Measurements from ENCODE around the gene EHD4.

DNA sequence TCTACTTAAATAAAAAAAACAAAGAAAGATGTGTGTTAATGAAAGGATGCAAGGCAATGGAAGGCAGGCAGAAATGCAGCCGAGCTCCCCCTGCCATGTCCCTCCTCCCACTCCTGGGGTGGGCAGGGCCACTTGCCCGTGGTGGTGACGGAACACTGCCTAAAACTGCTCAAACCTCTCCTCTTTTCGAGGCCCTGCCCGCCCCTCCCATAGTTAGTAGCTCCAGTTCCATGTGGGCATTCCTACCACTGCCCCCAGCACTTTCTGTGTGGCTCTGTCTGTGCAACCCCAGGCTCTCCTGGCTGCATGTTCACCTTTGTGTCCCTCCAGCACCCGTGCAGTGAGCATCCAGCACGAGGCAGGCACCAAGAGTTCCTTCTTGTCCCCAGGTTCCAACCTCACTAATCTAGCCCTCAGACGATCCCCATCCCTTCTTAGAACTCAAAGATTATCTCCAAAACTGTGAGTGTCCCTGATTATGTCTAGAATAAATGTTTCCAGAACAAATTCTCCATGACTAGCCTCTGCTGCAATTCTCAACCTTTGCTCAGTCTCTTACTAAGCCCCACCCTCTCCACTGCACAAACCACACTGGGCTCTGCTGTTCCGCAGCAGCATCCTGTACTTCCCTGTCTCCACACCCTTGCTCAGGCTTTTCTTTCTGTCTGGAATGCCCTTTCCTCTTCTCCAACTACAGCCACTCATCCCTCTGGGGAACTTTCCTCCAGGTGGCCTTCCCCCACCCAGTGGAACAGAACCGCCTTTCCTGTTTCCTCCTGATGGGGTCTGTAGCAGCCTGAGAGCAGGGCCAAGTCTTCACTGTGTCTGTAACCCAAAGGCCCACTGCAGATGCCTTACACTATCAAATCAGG is 45.9 kb downstream of the EHD4 start:
- TF ChIP-seq, protein P1, sequence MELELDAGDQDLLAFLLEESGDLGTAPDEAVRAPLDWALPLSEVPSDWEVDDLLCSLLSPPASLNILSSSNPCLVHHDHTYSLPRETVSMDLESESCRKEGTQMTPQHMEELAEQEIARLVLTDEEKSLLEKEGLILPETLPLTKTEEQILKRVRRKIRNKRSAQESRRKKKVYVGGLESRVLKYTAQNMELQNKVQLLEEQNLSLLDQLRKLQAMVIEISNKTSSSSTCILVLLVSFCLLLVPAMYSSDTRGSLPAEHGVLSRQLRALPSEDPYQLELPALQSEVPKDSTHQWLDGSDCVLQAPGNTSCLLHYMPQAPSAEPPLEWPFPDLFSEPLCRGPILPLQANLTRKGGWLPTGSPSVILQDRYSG (tag; conservative IDR thresholded peaks at IDR 0.05; ENCODE audit: low read depth): no peak
- TF ChIP-seq ZNF695 (CRISPR knock-in tag; IDR thresholded peaks at IDR 0.05): no peak
- TF ChIP-seq MXI1 (IDR thresholded peaks at IDR 0.05; ENCODE audit: low read depth, low read length): no peak
- no peak for TF ChIP-seq NFIC (IDR thresholded peaks at IDR 0.05)
- no peak for TF ChIP-seq POLR2AphosphoS5 (IDR thresholded peaks at IDR 0.05; ENCODE audit: control insufficient read depth, insufficient read depth, low read depth, low read length)
- TF ChIP-seq CBX3 (IDR thresholded peaks at IDR 0.05; ENCODE audit: borderline replicate concordance in 1 of 2, low read length in 2 of 2): no peak
- TF ChIP-seq, protein P2, sequence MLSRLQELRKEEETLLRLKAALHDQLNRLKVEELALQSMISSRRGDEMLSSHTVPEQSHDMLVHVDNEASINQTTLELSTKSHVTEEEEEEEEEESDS (CRISPR knock-in tag; IDR thresholded peaks at IDR 0.05): no peak
- TF ChIP-seq, protein P3, sequence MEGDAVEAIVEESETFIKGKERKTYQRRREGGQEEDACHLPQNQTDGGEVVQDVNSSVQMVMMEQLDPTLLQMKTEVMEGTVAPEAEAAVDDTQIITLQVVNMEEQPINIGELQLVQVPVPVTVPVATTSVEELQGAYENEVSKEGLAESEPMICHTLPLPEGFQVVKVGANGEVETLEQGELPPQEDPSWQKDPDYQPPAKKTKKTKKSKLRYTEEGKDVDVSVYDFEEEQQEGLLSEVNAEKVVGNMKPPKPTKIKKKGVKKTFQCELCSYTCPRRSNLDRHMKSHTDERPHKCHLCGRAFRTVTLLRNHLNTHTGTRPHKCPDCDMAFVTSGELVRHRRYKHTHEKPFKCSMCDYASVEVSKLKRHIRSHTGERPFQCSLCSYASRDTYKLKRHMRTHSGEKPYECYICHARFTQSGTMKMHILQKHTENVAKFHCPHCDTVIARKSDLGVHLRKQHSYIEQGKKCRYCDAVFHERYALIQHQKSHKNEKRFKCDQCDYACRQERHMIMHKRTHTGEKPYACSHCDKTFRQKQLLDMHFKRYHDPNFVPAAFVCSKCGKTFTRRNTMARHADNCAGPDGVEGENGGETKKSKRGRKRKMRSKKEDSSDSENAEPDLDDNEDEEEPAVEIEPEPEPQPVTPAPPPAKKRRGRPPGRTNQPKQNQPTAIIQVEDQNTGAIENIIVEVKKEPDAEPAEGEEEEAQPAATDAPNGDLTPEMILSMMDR (IDR thresholded peaks at IDR 0.05 in 2 of 3, conservative IDR thresholded peaks at IDR 0.05 in 1 of 3; ENCODE audit: insufficient read depth in 2 of 3, low read depth in 1 of 3, low read length in 3 of 3): no peak
- TF ChIP-seq POLR2A (conservative IDR thresholded peaks at IDR 0.05): no peak
- TF ChIP-seq ZNF282 (CRISPR knock-in tag; IDR thresholded peaks at IDR 0.05): no peak
- TF ChIP-seq CHD2 (IDR thresholded peaks at IDR 0.05; ENCODE audit: low read depth, low read length): no peak
- no peak for TF ChIP-seq ZNF384 (IDR thresholded peaks at IDR 0.05; ENCODE audit: low read depth, low read length)
- TF ChIP-seq ZNF253 (CRISPR knock-in tag; conservative IDR thresholded peaks at IDR 0.05): no peak
- TF ChIP-seq, protein P4, sequence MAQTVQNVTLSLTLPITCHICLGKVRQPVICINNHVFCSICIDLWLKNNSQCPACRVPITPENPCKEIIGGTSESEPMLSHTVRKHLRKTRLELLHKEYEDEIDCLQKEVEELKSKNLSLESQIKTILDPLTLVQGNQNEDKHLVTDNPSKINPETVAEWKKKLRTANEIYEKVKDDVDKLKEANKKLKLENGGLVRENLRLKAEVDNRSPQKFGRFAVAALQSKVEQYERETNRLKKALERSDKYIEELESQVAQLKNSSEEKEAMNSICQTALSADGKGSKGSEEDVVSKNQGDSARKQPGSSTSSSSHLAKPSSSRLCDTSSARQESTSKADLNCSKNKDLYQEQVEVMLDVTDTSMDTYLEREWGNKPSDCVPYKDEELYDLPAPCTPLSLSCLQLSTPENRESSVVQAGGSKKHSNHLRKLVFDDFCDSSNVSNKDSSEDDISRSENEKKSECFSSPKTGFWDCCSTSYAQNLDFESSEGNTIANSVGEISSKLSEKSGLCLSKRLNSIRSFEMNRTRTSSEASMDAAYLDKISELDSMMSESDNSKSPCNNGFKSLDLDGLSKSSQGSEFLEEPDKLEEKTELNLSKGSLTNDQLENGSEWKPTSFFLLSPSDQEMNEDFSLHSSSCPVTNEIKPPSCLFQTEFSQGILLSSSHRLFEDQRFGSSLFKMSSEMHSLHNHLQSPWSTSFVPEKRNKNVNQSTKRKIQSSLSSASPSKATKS (CRISPR knock-in tag; IDR thresholded peaks at IDR 0.05): no peak

All from K562 (cell line).